SK-N-SH (cell line): ENCODE data around the gene TGFBI. TPM values are rescaled to one million over a fixed set of nuclear protein-coding genes. Genes with fewer than 3 reads are reported as not detected.

Experiments used
- CTCF ChIA-PET: fragments of 300-600, 350-600 bp; formaldehyde crosslinking; extraction: SDS; loops from one replicate; lab custom pipeline; 2021; lab: Yijun Ruan, JAX
- POLR2A ChIA-PET: fragments of 350-600 bp; sonication (Branson Sonifier 250); formaldehyde crosslinking; extraction: SDS; loops from one replicate; lab custom pipeline; 2020; ENCODE audit warnings: antibody characterized with exemption, inconsistent platforms; lab: Yijun Ruan, JAX
- DNase-seq: peaks from one replicate; pipeline ENCODE4 v3.0.0; 2012
- H2AFZ ChIP-seq: fragments of 200-600 bp; sonication (generic); 2 replicates; pipeline ENCODE4 v1.8.1; 2016; ENCODE audit warnings: antibody characterized with exemption, mild to moderate bottlenecking, low read depth
- H3F3A ChIP-seq: fragments of 200-600 bp; sonication (generic); replicated peaks from 2 replicates; pipeline ENCODE3; 2016; ENCODE audit warnings: antibody characterized with exemption, mild to moderate bottlenecking; ENCODE audit not compliant: insufficient read depth
- H3K27ac ChIP-seq, 2 experiments: fragments of 200-500 bp in 1 of 2; fragments of 200-600 bp in 1 of 2; sonication (Bioruptor generic) in 1 of 2; sonication (generic), shearing (Covaris generic) in 1 of 2; 2 replicates each; pipeline versions ENCODE4 v1.5.1 to v1.6.1; 2014 to 2016; ENCODE audit warnings: low read depth in 2 of 2, inconsistent platforms in 1 of 2, low read length in 1 of 2, mild to moderate bottlenecking in 1 of 2, mixed read lengths in 1 of 2
- H3K27me3 ChIP-seq: fragments of 200-600 bp; sonication (generic), shearing (Covaris generic); 2 replicates; pipeline ENCODE4 v1.6.1; 2016; ENCODE audit warnings: mixed run types; ENCODE audit not compliant: insufficient read depth
- H3K36me3 ChIP-seq, 2 experiments: fragments of 200-500 bp in 1 of 2; fragments of 200-600 bp in 1 of 2; sonication (Bioruptor generic) in 1 of 2; sonication (generic) in 1 of 2; replicated peaks in 1 of 2; 2 replicates each; pipeline versions ENCODE3 to v1.5.1; 2014 to 2016; ENCODE audit warnings: low read length in 1 of 2, mild to moderate bottlenecking in 1 of 2; ENCODE audit not compliant: insufficient read depth in 2 of 2, control insufficient read depth in 1 of 2
- H3K4me1 ChIP-seq, 2 experiments: fragments of 200-500 bp in 1 of 2; fragments of 200-600 bp in 1 of 2; sonication (Bioruptor generic) in 1 of 2; sonication (generic), shearing (Covaris generic) in 1 of 2; 2 replicates each; pipeline versions ENCODE4 v1.5.1 to v1.6.1; 2014 to 2016; ENCODE audit warnings: low read depth in 1 of 2, low read length in 1 of 2, mixed run types in 1 of 2; ENCODE audit not compliant: insufficient read depth in 2 of 2, control insufficient read depth in 1 of 2
- H3K4me2 ChIP-seq: fragments of 200-600 bp; sonication (generic), shearing (Covaris generic); 2 replicates; pipeline ENCODE4 v1.6.1; 2017; ENCODE audit warnings: mixed run types
- H3K4me3 ChIP-seq, 2 experiments: fragments of 200-500 bp in 1 of 2; fragments of 200-600 bp in 1 of 2; sonication (Bioruptor generic) in 1 of 2; sonication (generic), shearing (Covaris generic) in 1 of 2; 2 replicates each; pipeline versions ENCODE4 v1.5.1 to v1.8.1; 2014 to 2016; ENCODE audit warnings: low read depth in 2 of 2, inconsistent platforms in 1 of 2, low read length in 1 of 2, mild to moderate bottlenecking in 1 of 2, mixed read lengths in 1 of 2, moderate library complexity in 1 of 2
- H3K79me2 ChIP-seq: fragments of 200-600 bp; sonication (generic); 2 replicates; pipeline ENCODE4 v1.8.1; 2017; ENCODE audit warnings: mild to moderate bottlenecking; ENCODE audit not compliant: insufficient read depth
- H3K9ac ChIP-seq: fragments of 200-600 bp; sonication (generic); 2 replicates; pipeline ENCODE4 v1.6.1; 2017; ENCODE audit warnings: mixed run types
- H3K9me2 ChIP-seq: fragments of 200-600 bp; sonication (generic); 2 replicates; pipeline ENCODE4 v1.6.1; 2017; ENCODE audit warnings: mixed run types
- H3K9me3 ChIP-seq: fragments of 200-600 bp; sonication (generic); 2 replicates; pipeline ENCODE4 v1.6.1; 2017; ENCODE audit warnings: mixed run types, mild to moderate bottlenecking, moderate library complexity
- H4K20me1 ChIP-seq: fragments of 200-600 bp; sonication (generic); 2 replicates; pipeline ENCODE4 v1.6.1; 2017; ENCODE audit warnings: mild to moderate bottlenecking, mixed run types; ENCODE audit not compliant: insufficient read depth
- CHD2 ChIP-seq: fragments of 150-350 bp; IDR thresholded peaks from 2 replicates; pipeline ENCODE4 v1.6.1; 2018; ENCODE audit warnings: low read length; ENCODE audit not compliant: partially characterized antibody
- CTCF ChIP-seq: fragments of 200-600 bp; sonication (generic); IDR thresholded peaks from 2 replicates; pipeline ENCODE4 v1.6.1; 2017; ENCODE audit warnings: antibody characterized with exemption, mild to moderate bottlenecking, moderate library complexity
- ELF1 ChIP-seq: IDR thresholded peaks from 2 replicates; pipeline ENCODE4 v1.4.0; 2012
- EP300 ChIP-seq, 2 experiments: IDR thresholded peaks; 2 replicates each; pipeline versions ENCODE4 v1.4.0 to v1.6.1; 2012; ENCODE audit warnings: borderline replicate concordance in 1 of 2, low read depth in 1 of 2, low read length in 1 of 2
- FOXJ3 ChIP-seq: sonication (generic); formaldehyde crosslinking; IDR thresholded peaks from 2 replicates; pipeline ENCODE4 v1.5.1; 2020; ENCODE audit warnings: mild to moderate bottlenecking, missing genetic modification reagents
- FOXM1 ChIP-seq: IDR thresholded peaks from 2 replicates; pipeline ENCODE4 v1.4.0; 2012; ENCODE audit warnings: low read depth, mild to moderate bottlenecking
- GATA2 ChIP-seq: sonication (generic); formaldehyde crosslinking; IDR thresholded peaks from 2 replicates; pipeline ENCODE4 v1.5.0; 2020; ENCODE audit warnings: mild to moderate bottlenecking, missing genetic modification reagents
- IRF3 ChIP-seq: fragments of 150-350 bp; IDR thresholded peaks from 2 replicates; pipeline ENCODE4 v1.6.1; 2016; ENCODE audit warnings: mild to moderate bottlenecking, low read depth, low read length
- JUND ChIP-seq: IDR thresholded peaks from 2 replicates; pipeline ENCODE4 v1.4.0; 2012
- MEF2A ChIP-seq: IDR thresholded peaks from 2 replicates; pipeline ENCODE4 v1.4.0; 2012; ENCODE audit warnings: low read depth, borderline replicate concordance
- MXI1 ChIP-seq: IDR thresholded peaks from 2 replicates; pipeline ENCODE4 v1.6.1; 2012; ENCODE audit warnings: mild to moderate bottlenecking, low read depth, low read length, improper control_type of control experiment
- PBX3 ChIP-seq: IDR thresholded peaks from 2 replicates; pipeline ENCODE4; 2012
- POLR2AphosphoS5 ChIP-seq: IDR thresholded peaks from 2 replicates; pipeline ENCODE4 v1.6.1; 2012; ENCODE audit warnings: low read depth, low read length
- RAD21 ChIP-seq: IDR thresholded peaks from 2 replicates; pipeline ENCODE4 v1.6.1; 2012; ENCODE audit warnings: mild to moderate bottlenecking, low read length
- RCOR1 ChIP-seq: fragments of 150-350 bp; IDR thresholded peaks from 2 replicates; pipeline ENCODE4 v1.6.1; 2017; ENCODE audit warnings: antibody characterized with exemption, low read length
- REST ChIP-seq: IDR thresholded peaks from 2 replicates; pipeline ENCODE4 v1.6.1; 2012; ENCODE audit warnings: mild to moderate bottlenecking, low read depth, low read length, moderate library complexity
- RFX5 ChIP-seq: IDR thresholded peaks from 2 replicates; pipeline ENCODE4 v1.6.1; 2012; ENCODE audit warnings: mild to moderate bottlenecking, improper control_type of control experiment, low read length
- SIN3A ChIP-seq: IDR thresholded peaks from 2 replicates; pipeline ENCODE4 v1.6.1; 2012; ENCODE audit warnings: low read depth, mild to moderate bottlenecking, low read length, moderate library complexity, borderline replicate concordance
- TCF12 ChIP-seq: IDR thresholded peaks from 2 replicates; pipeline ENCODE4 v1.4.0; 2012
- WGBS: methylation state at CpG from one replicate; pipeline ENCODE4 v1.1.6; 2017; ENCODE audit warnings: low lambda C conversion rate; 5-methylcytosine and 5-hydroxymethylcytosine counted together
- polyA plus RNA-seq, 3 experiments: library from polyadenylated mRNA; depleted of rRNA; stranded (reverse); fragments of >200 nt; gene quantifications; 2 replicates each; pipeline ENCODE4 v1.2.3, GENCODE V29; 2012

The TGFBI gene
- polyA plus RNA-seq, 1 of the 3 experiments (the other 2 are of a cell fraction): 2,678 TPM

GRCh38 chr5:136011414-136012001, 17.3 kb upstream of the TGFBI start (continued):
- TF ChIP-seq CTCF: no peak
- TF ChIP-seq TCF12: peak; percentile 97
- TF ChIP-seq REST: peak; percentile 55; the same call in 1 of the 2 replicates
- TF ChIP-seq RCOR1: 0 out of 2 replicates have a peak, but pooled peaks have one; percentile 9
- peak; percentile 72 to 88 for TF ChIP-seq EP300 (IDR thresholded peaks at IDR 0.05; ENCODE audit: borderline replicate concordance in 1 of 2, low read depth in 1 of 2, low read length in 1 of 2)
- TF ChIP-seq CHD2: no peak
- peak; percentile 87 for TF ChIP-seq FOXM1
- TF ChIP-seq JUND: peak; percentile 92

GRCh38 chr5:136012041-136012804, 16.6 kb upstream of the TGFBI start:
- Histone ChIP-seq H3K4me1 (peaks cover 14 to 67% of the 10 kb centered on the region in 2 experiments), H3K79me2 (peaks cover 12% of the 10 kb centered on the region; the same call in 1 of the 2 replicates), H3K9ac (peak overlapping the region; percentile 60; the same call in 1 of the 2 replicates), H3K27ac (peak overlapping the region; percentile 91 to 100; a peak in 3 of 4 replicates), H3K36me3 (no peaks in the 10 kb centered on the region), H3K9me3 (no peaks in the 10 kb centered on the region)
- CTCF ChIA-PET: interaction anchor here (1.0 to 1.8 kb wide), 3 partner anchors 67 to 200 kb away, joined by 3 to 6 read pairs (median 4); no protein-coding TSS in a partner anchor
- TF ChIP-seq IRF3 (no peak), POLR2AphosphoS5 (no peak), FOXJ3 (CRISPR knock-in tag) (no peak), GATA2 (CRISPR knock-in tag) (no peak), PBX3 (no peak), RAD21 (no peak), MEF2A (no peak), RFX5 (no peak), CHD2 (no peak), EP300 (IDR thresholded peaks at IDR 0.05; ENCODE audit: borderline replicate concordance in 1 of 2, low read depth in 1 of 2, low read length in 1 of 2) (no peak), ELF1 (no peak), MXI1 (no peak), SIN3A (no peak)
- TF ChIP-seq, all 33 proteins: peak for 0
- Histone ChIP-seq H4K20me1 (no peaks in the 10 kb centered on the region), H2AFZ (no peak overlapping the region), H3K4me2 (peak overlapping the region; percentile 47; the same call in 1 of the 2 replicates), H3K27me3 (no peaks in the 10 kb centered on the region), H3K4me3 (no peak overlapping the region), H3F3A (peaks cover 75% of the 10 kb centered on the region), H3K9me2 (no peaks in the 10 kb centered on the region)
- WGBS: 10% methylated on average over 3 of the region's 3 CpGs
- DNase-seq: no peak
- POLR2A ChIA-PET: no interaction called here
